ENCODE results near the gene HTR1A.

DNA sequence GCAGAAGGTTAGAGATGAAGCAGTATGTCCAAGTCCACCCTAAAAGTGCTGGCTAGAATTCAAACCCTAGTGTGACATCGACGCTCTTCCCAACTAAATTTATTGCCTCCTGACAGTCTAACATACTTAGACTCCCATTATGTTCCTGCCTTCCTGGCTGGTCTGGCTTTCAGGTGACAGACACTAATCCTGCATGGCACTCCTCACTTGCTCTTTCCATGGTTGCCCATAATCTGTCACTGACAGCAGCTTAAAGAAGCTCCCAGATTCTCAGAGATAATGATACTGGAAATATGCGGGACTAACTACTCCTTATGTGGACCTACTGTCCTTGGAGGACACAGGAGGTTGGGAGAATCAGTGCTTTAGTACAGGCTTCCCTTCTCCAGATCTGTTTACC is 41.7 kb upstream of the HTR1A start:
- TF ChIP-seq, protein P1, sequence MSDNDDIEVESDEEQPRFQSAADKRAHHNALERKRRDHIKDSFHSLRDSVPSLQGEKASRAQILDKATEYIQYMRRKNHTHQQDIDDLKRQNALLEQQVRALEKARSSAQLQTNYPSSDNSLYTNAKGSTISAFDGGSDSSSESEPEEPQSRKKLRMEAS (IDR thresholded peaks at IDR 0.05; ENCODE audit: low read depth): no peak
- TF ChIP-seq, protein P2, sequence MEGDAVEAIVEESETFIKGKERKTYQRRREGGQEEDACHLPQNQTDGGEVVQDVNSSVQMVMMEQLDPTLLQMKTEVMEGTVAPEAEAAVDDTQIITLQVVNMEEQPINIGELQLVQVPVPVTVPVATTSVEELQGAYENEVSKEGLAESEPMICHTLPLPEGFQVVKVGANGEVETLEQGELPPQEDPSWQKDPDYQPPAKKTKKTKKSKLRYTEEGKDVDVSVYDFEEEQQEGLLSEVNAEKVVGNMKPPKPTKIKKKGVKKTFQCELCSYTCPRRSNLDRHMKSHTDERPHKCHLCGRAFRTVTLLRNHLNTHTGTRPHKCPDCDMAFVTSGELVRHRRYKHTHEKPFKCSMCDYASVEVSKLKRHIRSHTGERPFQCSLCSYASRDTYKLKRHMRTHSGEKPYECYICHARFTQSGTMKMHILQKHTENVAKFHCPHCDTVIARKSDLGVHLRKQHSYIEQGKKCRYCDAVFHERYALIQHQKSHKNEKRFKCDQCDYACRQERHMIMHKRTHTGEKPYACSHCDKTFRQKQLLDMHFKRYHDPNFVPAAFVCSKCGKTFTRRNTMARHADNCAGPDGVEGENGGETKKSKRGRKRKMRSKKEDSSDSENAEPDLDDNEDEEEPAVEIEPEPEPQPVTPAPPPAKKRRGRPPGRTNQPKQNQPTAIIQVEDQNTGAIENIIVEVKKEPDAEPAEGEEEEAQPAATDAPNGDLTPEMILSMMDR (IDR thresholded peaks at IDR 0.05): no peak
- no peak for TF ChIP-seq CHD2 (IDR thresholded peaks at IDR 0.05; ENCODE audit: low read length, partially characterized antibody)
- TF ChIP-seq EZH2phosphoT487 (IDR thresholded peaks at IDR 0.05; ENCODE audit: borderline replicate concordance, low read depth): no peak

Data from SK-N-SH (cell line).